Glutamatergic neuron (in vitro differentiated cells): ENCODE results near the gene GPR153. TPM values are rescaled to one million over a fixed set of nuclear protein-coding genes. Genes with fewer than 3 reads are reported as not detected.

ENCODE experiments used
- DNase-seq: peaks from one replicate; pipeline ENCODE4 v3.0.0; 2022
- H3K27ac Mint-ChIP-seq: one replicate; pipeline ENCODE4 v1.8.0; 2020; ENCODE audit warnings: mild to moderate bottlenecking, mixed read lengths, inconsistent platforms; ENCODE audit not compliant: unreplicated experiment
- H3K27me3 Mint-ChIP-seq: one replicate; pipeline ENCODE4 v1.8.0; 2020; ENCODE audit warnings: mild to moderate bottlenecking, moderate library complexity, mixed read lengths, inconsistent platforms; ENCODE audit not compliant: unreplicated experiment
- H3K36me3 Mint-ChIP-seq: one replicate; pipeline ENCODE4 v1.8.0; 2020; ENCODE audit warnings: mild to moderate bottlenecking, mixed read lengths, inconsistent platforms; ENCODE audit not compliant: unreplicated experiment
- H3K4me1 Mint-ChIP-seq: one replicate; pipeline ENCODE4 v1.8.0; 2020; ENCODE audit warnings: mild to moderate bottlenecking, low read depth, mixed read lengths, inconsistent platforms; ENCODE audit not compliant: unreplicated experiment
- H3K4me3 Mint-ChIP-seq: one replicate; pipeline ENCODE4 v1.8.0; 2020; ENCODE audit warnings: mild to moderate bottlenecking, mixed read lengths, inconsistent platforms; ENCODE audit not compliant: unreplicated experiment
- H3K9me3 Mint-ChIP-seq: one replicate; pipeline ENCODE4 v1.8.0; 2020; ENCODE audit warnings: mild to moderate bottlenecking, moderate library complexity, mixed read lengths, inconsistent platforms; ENCODE audit not compliant: unreplicated experiment
- CTCF ChIP-seq: fragments of 200-600 bp; sonication (generic); IDR thresholded peaks from one replicate; pipeline ENCODE4 v1.5.0; 2021; ENCODE audit not compliant: partially characterized antibody, unreplicated experiment
- total RNA-seq: library from RNA; stranded (reverse); fragmentation: NEBNext Ultra II Directional; extraction: Animal tissue kit (Norgen Biotek cat#: 25700); gene quantifications from one replicate; pipeline ENCODE4 v1.2.1, GENCODE V29; 2021; ENCODE audit not compliant: unreplicated experiment

GPR153 gene
- total RNA-seq, 1 donor from 2014 or later, result 174 TPM

- peaks cover 24% of the 10 kb centered on the region for H3K4me1 Mint-ChIP-seq
- no peaks in the 10 kb centered on the region for H3K27me3 Mint-ChIP-seq
- peak overlapping the region; percentile 81 for H3K4me3 Mint-ChIP-seq
- no peaks in the 10 kb centered on the region for H3K36me3 Mint-ChIP-seq
- no peak for TF ChIP-seq CTCF
- no peak for DNase-seq
- peak overlapping the region; percentile 97 for H3K27ac Mint-ChIP-seq
- peaks cover 5% of the 10 kb centered on the region for H3K9me3 Mint-ChIP-seq
Observed at GRCh38 chr1:6200188-6200809, 60.6 kb downstream of the GPR153 start.

- Mint-ChIP-seq H3K36me3 (no peaks in the 10 kb centered on the region), H3K9me3 (peaks cover 5% of the 10 kb centered on the region), H3K4me3 (peak within 1 kb of the TSS; percentile 94), H3K27ac (peak within 1 kb of the TSS; percentile 97), H3K27me3 (no peaks in the 10 kb centered on the region), H3K4me1 (peaks cover 24% of the 10 kb centered on the region)
- no peak for TF ChIP-seq CTCF
- peak; percentile 97 for DNase-seq
Observed at GRCh38 chr1:6199298-6200187, 61.4 kb downstream of the GPR153 start, which contains the start of gene RPL22. RPL22 (minus strand) TSS chr1:6199595; CDS start chr1:6199573, 22 bp downstream.

- Mint-ChIP-seq H3K36me3 (no peaks in the 10 kb centered on the region), H3K9me3 (peaks cover 5% of the 10 kb centered on the region), H3K4me1 (peaks cover 24% of the 10 kb centered on the region), H3K27me3 (no peaks in the 10 kb centered on the region), H3K4me3 (peak overlapping the region; percentile 94), H3K27ac (peak overlapping the region; percentile 78)
- no peak for TF ChIP-seq CTCF
- peak; percentile 48 for DNase-seq
Observed at GRCh38 chr1:6198646-6199297, 62.1 kb downstream of the GPR153 start.

- H3K4me3 Mint-ChIP-seq, result peak overlapping the region; percentile 94
- H3K36me3 Mint-ChIP-seq, result peaks cover 2% of the 10 kb centered on the region
- H3K27ac Mint-ChIP-seq, result peak overlapping the region; percentile 69
- TF ChIP-seq CTCF, result no peak
- no peak for DNase-seq
- peaks cover 5% of the 10 kb centered on the region for H3K9me3 Mint-ChIP-seq
- no peaks in the 10 kb centered on the region for H3K27me3 Mint-ChIP-seq
- peaks cover 24% of the 10 kb centered on the region for H3K4me1 Mint-ChIP-seq
Observed at GRCh38 chr1:6197746-6198427, 63.0 kb downstream of the GPR153 start.

Other genes starting within 250 kb of the GPR153 start
- gene KCNAB2, start 215.2 kb downstream of the GPR153 start, total RNA-seq, result 20.4 TPM
- gene CHD5, start 80.8 kb downstream of the GPR153 start, total RNA-seq, result 0.96 TPM
- 275 TPM for gene RPL22, start 61.5 kb downstream of the GPR153 start, total RNA-seq
- 5.6 TPM for gene RNF207, start 55.0 kb downstream of the GPR153 start, total RNA-seq
- gene ICMT, start 25.1 kb downstream of the GPR153 start, total RNA-seq, result 55.5 TPM
- 0.66 TPM for gene HES3, start 16.9 kb downstream of the GPR153 start, total RNA-seq
- 175 TPM for gene ACOT7, start 132.7 kb upstream of the GPR153 start, total RNA-seq
- gene HES2, start 158.8 kb upstream of the GPR153 start, total RNA-seq, result 54.6 TPM
- gene ESPN, start 163.7 kb upstream of the GPR153 start, total RNA-seq, result 25.7 TPM
- gene TNFRSF25, start 205.1 kb upstream of the GPR153 start, total RNA-seq, result 47.5 TPM
- gene PLEKHG5, start 230.6 kb upstream of the GPR153 start, total RNA-seq, result 53.0 TPM